Measurements from ENCODE around the gene RPS6KA2.

GRCh38 chr6:166446567-166447065 lies 180.4 kb downstream of the RPS6KA2 start:
- TF ChIP-seq CTCF (IDR thresholded peaks at IDR 0.05), result no peak
- no peak for TF ChIP-seq ZFX (IDR thresholded peaks at IDR 0.05; ENCODE audit: borderline replicate concordance)

All from 22Rv1 (cell line).